Stimulated activated CD4-positive, alpha-beta T cell treated with anti-CD3 and anti-CD28 coated beads, Interleukin-4, amount 100 ng/mL, for 1 hour (primary cell): ENCODE results near the gene PMPCA.

Source experiments
- DNase-seq: peaks from one replicate; pipeline ENCODE4 v3.0.0-alpha.2; 2020

The PMPCA gene

GRCh38 chr9:136373300-136374182 lies 36.9 kb upstream of the PMPCA start, which contains the start of gene CARD9:
Gene CARD9 (minus strand): TSS chr9:136373669. CDS start chr9:136372078, 1,591 bp downstream.
- DNase-seq, result no peak

- no peak for DNase-seq
Measured at GRCh38 chr9:136374183-136374575, 36.3 kb upstream of the PMPCA start.

GRCh38 chr9:136375096-136375495 lies 35.4 kb upstream of the PMPCA start:
- DNase-seq, result no peak

GRCh38 chr9:136376457-136376856 lies 34.0 kb upstream of the PMPCA start:
- no peak for DNase-seq

GRCh38 chr9:136377341-136378169 lies 32.9 kb upstream of the PMPCA start:
- no peak for DNase-seq

GRCh38 chr9:136378170-136379002 lies 32.1 kb upstream of the PMPCA start:
- no peak for DNase-seq

- no peak for DNase-seq
Measured at GRCh38 chr9:136379003-136379287, 31.5 kb upstream of the PMPCA start.

- no peak for DNase-seq
Measured at GRCh38 chr9:136379401-136379800, 31.1 kb upstream of the PMPCA start.

- DNase-seq, result no peak
Measured at GRCh38 chr9:136379891-136380290, 30.6 kb upstream of the PMPCA start.

- no peak for DNase-seq
Measured at GRCh38 chr9:136380381-136380780, 30.1 kb upstream of the PMPCA start.

- no peak for DNase-seq
Measured at GRCh38 chr9:136381311-136381710, 29.1 kb upstream of the PMPCA start.

GRCh38 chr9:136381966-136382513 lies 28.4 kb upstream of the PMPCA start:
- no peak for DNase-seq

- DNase-seq, result no peak
Measured at GRCh38 chr9:136383436-136383835, 27.0 kb upstream of the PMPCA start.

- no peak for DNase-seq
Measured at GRCh38 chr9:136385015-136385414, 25.4 kb upstream of the PMPCA start.

- DNase-seq, result no peak
Measured at GRCh38 chr9:136386018-136386417, 24.4 kb upstream of the PMPCA start.

- no peak for DNase-seq
Measured at GRCh38 chr9:136387217-136387616, 23.2 kb upstream of the PMPCA start.

GRCh38 chr9:136389396-136389795 lies 21.1 kb upstream of the PMPCA start:
- no peak for DNase-seq

- no peak for DNase-seq
Measured at GRCh38 chr9:136391737-136392537, 18.5 kb upstream of the PMPCA start.

- no peak for DNase-seq
Measured at GRCh38 chr9:136392538-136393449, 17.7 kb upstream of the PMPCA start.

- DNase-seq, result no peak
Measured at GRCh38 chr9:136393531-136393930, 16.9 kb upstream of the PMPCA start.
